ENCODE results near the gene MOB2. TPM values are rescaled to one million over a fixed set of nuclear protein-coding genes. Genes with fewer than 3 reads are reported as not detected.
A peak's percentile ranks its signal among the peaks of the same experiment; 100 is the strongest.

The MOB2 gene
- total RNA-seq, 1 donor from 2014 or later, result 29.0 TPM

- H3K9me3 Mint-ChIP-seq (ENCODE audit: unreplicated experiment), result peaks cover 23% of the 10 kb centered on the region
- no peak for DNase-seq
- peaks cover 27% of the 10 kb centered on the region for H3K27me3 Mint-ChIP-seq (ENCODE audit: unreplicated experiment)
- H3K4me1 Mint-ChIP-seq (ENCODE audit: low read depth, unreplicated experiment), result peaks cover 4% of the 10 kb centered on the region
- no peaks in the 10 kb centered on the region for H3K36me3 Mint-ChIP-seq (ENCODE audit: unreplicated experiment)
- TF ChIP-seq CTCF (IDR thresholded peaks at IDR 0.05; ENCODE audit: partially characterized antibody, unreplicated experiment), result no peak
- no peak overlapping the region for H3K4me3 Mint-ChIP-seq (ENCODE audit: unreplicated experiment)
- H3K27ac Mint-ChIP-seq (ENCODE audit: unreplicated experiment), result no peak overlapping the region
Observed at GRCh38 chr11:1460396-1460985, 26.1 kb downstream of the MOB2 start.

- DNase-seq, result no peak
- no peak overlapping the region for H3K4me3 Mint-ChIP-seq (ENCODE audit: unreplicated experiment)
- TF ChIP-seq CTCF (IDR thresholded peaks at IDR 0.05; ENCODE audit: partially characterized antibody, unreplicated experiment), result no peak
- peaks cover 4% of the 10 kb centered on the region for H3K4me1 Mint-ChIP-seq (ENCODE audit: low read depth, unreplicated experiment)
- H3K36me3 Mint-ChIP-seq (ENCODE audit: unreplicated experiment), result no peaks in the 10 kb centered on the region
- peak overlapping the region; percentile 52 for H3K27ac Mint-ChIP-seq (ENCODE audit: unreplicated experiment)
- H3K9me3 Mint-ChIP-seq (ENCODE audit: unreplicated experiment), result peaks cover 17% of the 10 kb centered on the region
- H3K27me3 Mint-ChIP-seq (ENCODE audit: unreplicated experiment), result peaks cover 24% of the 10 kb centered on the region
Observed at GRCh38 chr11:1459764-1460395, 26.7 kb downstream of the MOB2 start.

DNA sequence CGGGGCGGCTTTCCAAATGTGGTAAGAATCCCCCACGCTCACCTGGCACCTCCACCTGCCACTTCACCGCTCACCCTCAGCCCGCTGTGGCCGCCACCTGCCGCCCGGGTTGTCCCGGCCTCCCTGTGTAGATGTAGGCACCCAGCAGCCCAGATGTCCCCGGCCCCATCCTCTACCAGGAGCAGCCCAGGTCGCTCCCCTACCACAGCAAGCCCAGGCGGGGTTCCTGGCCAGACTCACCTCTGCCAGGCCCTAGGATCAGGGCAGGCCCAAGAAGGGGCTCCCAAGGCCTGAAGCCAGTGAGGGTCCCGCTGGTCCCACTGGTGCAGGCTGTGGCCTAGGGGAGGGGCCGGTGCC, 27.4 kb downstream of the MOB2 start:
- no peak for DNase-seq
- peak overlapping the region; percentile 75 for H3K27ac Mint-ChIP-seq (ENCODE audit: unreplicated experiment)

DNA sequence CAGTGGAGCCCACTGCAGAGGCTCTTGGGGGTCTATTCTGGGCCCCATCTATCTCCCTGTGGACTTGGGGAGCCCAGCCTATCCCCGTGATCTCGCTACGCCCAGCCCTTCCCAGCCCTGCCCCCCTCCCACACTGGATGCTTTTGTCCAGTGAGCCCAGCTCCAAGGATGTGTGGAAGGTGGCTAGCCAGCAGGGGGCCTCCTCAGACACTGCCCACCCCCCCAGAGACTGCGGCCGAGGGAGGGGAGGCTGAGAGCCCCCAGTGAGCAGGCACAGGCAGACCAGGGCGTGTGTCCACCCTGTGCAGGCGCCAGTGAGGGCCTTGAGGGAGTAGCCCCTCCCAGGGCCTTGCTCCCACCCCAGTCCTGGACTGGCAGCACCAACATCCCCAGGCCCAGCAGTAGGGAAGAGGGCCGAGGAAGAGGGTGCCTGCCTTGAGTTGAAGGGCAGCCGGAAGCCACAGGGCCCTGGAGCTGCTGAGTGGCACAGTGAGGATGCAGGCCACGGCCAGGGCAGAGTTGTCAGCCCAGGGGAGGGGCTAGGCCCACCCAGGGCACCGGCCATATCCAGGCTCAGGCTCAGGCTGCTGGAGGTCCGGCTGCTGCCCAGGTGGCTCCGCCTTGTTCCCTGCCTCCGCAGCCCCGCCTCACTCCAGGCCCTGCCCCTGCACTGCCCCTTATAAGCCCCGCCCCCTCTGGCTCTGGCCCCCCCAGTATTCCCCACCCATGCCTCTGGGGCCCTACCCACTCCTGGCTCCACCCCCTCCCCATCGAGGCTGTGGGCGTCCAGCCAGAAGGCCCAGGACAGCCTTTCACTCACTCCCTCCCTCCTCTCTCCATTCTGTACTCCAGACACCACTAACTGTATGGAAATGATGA, 28.0 kb downstream of the MOB2 start:
- H3K4me1 Mint-ChIP-seq (ENCODE audit: low read depth, unreplicated experiment), result peaks cover 4% of the 10 kb centered on the region
- peak; percentile 62 for TF ChIP-seq CTCF (IDR thresholded peaks at IDR 0.05; ENCODE audit: partially characterized antibody, unreplicated experiment)
- H3K27ac Mint-ChIP-seq (ENCODE audit: unreplicated experiment), result peak overlapping the region; percentile 75
- peaks cover 15% of the 10 kb centered on the region for H3K9me3 Mint-ChIP-seq (ENCODE audit: unreplicated experiment)
- H3K27me3 Mint-ChIP-seq (ENCODE audit: unreplicated experiment), result peaks cover 20% of the 10 kb centered on the region
- DNase-seq, result peak; percentile 77
- no peak overlapping the region for H3K4me3 Mint-ChIP-seq (ENCODE audit: unreplicated experiment)
- H3K36me3 Mint-ChIP-seq (ENCODE audit: unreplicated experiment), result no peaks in the 10 kb centered on the region

More for the DNA sequence above, 27.4 kb downstream of the MOB2 start:
- TF ChIP-seq CTCF (IDR thresholded peaks at IDR 0.05; ENCODE audit: partially characterized antibody, unreplicated experiment), result no peak
- Mint-ChIP-seq H3K4me1 (ENCODE audit: low read depth, unreplicated experiment) (peaks cover 4% of the 10 kb centered on the region), H3K9me3 (ENCODE audit: unreplicated experiment) (peaks cover 14% of the 10 kb centered on the region), H3K36me3 (ENCODE audit: unreplicated experiment) (no peaks in the 10 kb centered on the region), H3K4me3 (ENCODE audit: unreplicated experiment) (no peak overlapping the region), H3K27me3 (ENCODE audit: unreplicated experiment) (peaks cover 22% of the 10 kb centered on the region)

Measured in glutamatergic neuron (in vitro differentiated cells).